Measurements from ENCODE around the gene TRAPPC2L. TPM values are rescaled to one million over a fixed set of nuclear protein-coding genes. Genes with fewer than 3 reads are reported as not detected.

TRAPPC2L gene
- total and polyA plus RNA-seq, 10 of the 15 experiments (the other 5 are each of a cell fraction or from before 2014, with no cell fraction given): 56.3 to 363 (median 118) TPM

GRCh38 chr16:88815901-88816589, 40.9 kb upstream of the TRAPPC2L start (continued):
- no peak for TF ChIP-seq SUPT20H (IDR thresholded peaks at IDR 0.05; ENCODE audit: borderline replicate concordance, control insufficient read depth, low read depth, low read length)
- no peak for TF ChIP-seq ZNF384 (IDR thresholded peaks at IDR 0.05; ENCODE audit: borderline replicate concordance, low read depth, low read length)
- TF ChIP-seq ZSCAN29 (IDR thresholded peaks at IDR 0.05): no peak
- TF ChIP-seq, protein P1, sequence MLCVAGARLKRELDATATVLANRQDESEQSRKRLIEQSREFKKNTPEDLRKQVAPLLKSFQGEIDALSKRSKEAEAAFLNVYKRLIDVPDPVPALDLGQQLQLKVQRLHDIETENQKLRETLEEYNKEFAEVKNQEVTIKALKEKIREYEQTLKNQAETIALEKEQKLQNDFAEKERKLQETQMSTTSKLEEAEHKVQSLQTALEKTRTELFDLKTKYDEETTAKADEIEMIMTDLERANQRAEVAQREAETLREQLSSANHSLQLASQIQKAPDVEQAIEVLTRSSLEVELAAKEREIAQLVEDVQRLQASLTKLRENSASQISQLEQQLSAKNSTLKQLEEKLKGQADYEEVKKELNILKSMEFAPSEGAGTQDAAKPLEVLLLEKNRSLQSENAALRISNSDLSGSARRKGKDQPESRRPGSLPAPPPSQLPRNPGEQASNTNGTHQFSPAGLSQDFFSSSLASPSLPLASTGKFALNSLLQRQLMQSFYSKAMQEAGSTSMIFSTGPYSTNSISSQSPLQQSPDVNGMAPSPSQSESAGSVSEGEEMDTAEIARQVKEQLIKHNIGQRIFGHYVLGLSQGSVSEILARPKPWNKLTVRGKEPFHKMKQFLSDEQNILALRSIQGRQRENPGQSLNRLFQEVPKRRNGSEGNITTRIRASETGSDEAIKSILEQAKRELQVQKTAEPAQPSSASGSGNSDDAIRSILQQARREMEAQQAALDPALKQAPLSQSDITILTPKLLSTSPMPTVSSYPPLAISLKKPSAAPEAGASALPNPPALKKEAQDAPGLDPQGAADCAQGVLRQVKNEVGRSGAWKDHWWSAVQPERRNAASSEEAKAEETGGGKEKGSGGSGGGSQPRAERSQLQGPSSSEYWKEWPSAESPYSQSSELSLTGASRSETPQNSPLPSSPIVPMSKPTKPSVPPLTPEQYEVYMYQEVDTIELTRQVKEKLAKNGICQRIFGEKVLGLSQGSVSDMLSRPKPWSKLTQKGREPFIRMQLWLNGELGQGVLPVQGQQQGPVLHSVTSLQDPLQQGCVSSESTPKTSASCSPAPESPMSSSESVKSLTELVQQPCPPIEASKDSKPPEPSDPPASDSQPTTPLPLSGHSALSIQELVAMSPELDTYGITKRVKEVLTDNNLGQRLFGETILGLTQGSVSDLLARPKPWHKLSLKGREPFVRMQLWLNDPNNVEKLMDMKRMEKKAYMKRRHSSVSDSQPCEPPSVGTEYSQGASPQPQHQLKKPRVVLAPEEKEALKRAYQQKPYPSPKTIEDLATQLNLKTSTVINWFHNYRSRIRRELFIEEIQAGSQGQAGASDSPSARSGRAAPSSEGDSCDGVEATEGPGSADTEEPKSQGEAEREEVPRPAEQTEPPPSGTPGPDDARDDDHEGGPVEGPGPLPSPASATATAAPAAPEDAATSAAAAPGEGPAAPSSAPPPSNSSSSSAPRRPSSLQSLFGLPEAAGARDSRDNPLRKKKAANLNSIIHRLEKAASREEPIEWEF (IDR thresholded peaks at IDR 0.05; ENCODE audit: insufficient replicate concordance, low read depth, low read length): no peak
- TF ChIP-seq, protein P2, sequence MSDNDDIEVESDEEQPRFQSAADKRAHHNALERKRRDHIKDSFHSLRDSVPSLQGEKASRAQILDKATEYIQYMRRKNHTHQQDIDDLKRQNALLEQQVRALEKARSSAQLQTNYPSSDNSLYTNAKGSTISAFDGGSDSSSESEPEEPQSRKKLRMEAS (IDR thresholded peaks at IDR 0.05; ENCODE audit: low read depth, low read length): peak; percentile 24; the same call in 1 of the 2 replicates
- no peak for TF ChIP-seq DPF2 (IDR thresholded peaks at IDR 0.05)
- TF ChIP-seq, protein P3, sequence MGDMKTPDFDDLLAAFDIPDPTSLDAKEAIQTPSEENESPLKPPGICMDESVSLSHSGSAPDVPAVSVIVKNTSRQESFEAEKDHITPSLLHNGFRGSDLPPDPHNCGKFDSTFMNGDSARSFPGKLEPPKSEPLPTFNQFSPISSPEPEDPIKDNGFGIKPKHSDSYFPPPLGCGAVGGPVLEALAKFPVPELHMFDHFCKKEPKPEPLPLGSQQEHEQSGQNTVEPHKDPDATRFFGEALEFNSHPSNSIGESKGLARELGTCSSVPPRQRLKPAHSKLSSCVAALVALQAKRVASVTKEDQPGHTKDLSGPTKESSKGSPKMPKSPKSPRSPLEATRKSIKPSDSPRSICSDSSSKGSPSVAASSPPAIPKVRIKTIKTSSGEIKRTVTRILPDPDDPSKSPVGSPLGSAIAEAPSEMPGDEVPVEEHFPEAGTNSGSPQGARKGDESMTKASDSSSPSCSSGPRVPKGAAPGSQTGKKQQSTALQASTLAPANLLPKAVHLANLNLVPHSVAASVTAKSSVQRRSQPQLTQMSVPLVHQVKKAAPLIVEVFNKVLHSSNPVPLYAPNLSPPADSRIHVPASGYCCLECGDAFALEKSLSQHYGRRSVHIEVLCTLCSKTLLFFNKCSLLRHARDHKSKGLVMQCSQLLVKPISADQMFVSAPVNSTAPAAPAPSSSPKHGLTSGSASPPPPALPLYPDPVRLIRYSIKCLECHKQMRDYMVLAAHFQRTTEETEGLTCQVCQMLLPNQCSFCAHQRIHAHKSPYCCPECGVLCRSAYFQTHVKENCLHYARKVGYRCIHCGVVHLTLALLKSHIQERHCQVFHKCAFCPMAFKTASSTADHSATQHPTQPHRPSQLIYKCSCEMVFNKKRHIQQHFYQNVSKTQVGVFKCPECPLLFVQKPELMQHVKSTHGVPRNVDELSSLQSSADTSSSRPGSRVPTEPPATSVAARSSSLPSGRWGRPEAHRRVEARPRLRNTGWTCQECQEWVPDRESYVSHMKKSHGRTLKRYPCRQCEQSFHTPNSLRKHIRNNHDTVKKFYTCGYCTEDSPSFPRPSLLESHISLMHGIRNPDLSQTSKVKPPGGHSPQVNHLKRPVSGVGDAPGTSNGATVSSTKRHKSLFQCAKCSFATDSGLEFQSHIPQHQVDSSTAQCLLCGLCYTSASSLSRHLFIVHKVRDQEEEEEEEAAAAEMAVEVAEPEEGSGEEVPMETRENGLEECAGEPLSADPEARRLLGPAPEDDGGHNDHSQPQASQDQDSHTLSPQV (IDR thresholded peaks at IDR 0.05): no peak
- TF ChIP-seq SMARCA5 (IDR thresholded peaks at IDR 0.05): no peak
- TF ChIP-seq SIN3A (IDR thresholded peaks at IDR 0.05; ENCODE audit: low read depth, low read length): no peak
- TF ChIP-seq MTA3 (IDR thresholded peaks at IDR 0.05; ENCODE audit: borderline replicate concordance, low read length): no peak
- TF ChIP-seq, protein P4, sequence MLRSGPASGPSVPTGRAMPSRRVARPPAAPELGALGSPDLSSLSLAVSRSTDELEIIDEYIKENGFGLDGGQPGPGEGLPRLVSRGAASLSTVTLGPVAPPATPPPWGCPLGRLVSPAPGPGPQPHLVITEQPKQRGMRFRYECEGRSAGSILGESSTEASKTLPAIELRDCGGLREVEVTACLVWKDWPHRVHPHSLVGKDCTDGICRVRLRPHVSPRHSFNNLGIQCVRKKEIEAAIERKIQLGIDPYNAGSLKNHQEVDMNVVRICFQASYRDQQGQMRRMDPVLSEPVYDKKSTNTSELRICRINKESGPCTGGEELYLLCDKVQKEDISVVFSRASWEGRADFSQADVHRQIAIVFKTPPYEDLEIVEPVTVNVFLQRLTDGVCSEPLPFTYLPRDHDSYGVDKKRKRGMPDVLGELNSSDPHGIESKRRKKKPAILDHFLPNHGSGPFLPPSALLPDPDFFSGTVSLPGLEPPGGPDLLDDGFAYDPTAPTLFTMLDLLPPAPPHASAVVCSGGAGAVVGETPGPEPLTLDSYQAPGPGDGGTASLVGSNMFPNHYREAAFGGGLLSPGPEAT (IDR thresholded peaks at IDR 0.05; ENCODE audit: low read depth): no peak
- TF ChIP-seq KAT2A (conservative IDR thresholded peaks at IDR 0.05; ENCODE audit: control insufficient read depth, low read depth, low read length): no peak
- no peak for TF ChIP-seq EGR1 (IDR thresholded peaks at IDR 0.05; ENCODE audit: borderline replicate concordance in 1 of 2, low read depth in 2 of 2, low read length in 2 of 2)
- TF ChIP-seq POLR2AphosphoS2 (IDR thresholded peaks at IDR 0.05; ENCODE audit: low read depth, low read length): no peak
- TF ChIP-seq IRF3 (IDR thresholded peaks at IDR 0.05): no peak
- no peak for TF ChIP-seq TCF12 (IDR thresholded peaks at IDR 0.05; ENCODE audit: low read depth, low read length)
- no peak for TF ChIP-seq ASH2L (IDR thresholded peaks at IDR 0.05; ENCODE audit: borderline replicate concordance, low read depth)

Data from GM12878 (cell line).